Measurements from ENCODE around the gene CD33.
"Not testable (repeated sequence)": the region's sequence is repeated elsewhere in the genome, so short reads cannot be mapped to it uniquely, and the experiment has no call there.

The CD33 gene

DNA sequence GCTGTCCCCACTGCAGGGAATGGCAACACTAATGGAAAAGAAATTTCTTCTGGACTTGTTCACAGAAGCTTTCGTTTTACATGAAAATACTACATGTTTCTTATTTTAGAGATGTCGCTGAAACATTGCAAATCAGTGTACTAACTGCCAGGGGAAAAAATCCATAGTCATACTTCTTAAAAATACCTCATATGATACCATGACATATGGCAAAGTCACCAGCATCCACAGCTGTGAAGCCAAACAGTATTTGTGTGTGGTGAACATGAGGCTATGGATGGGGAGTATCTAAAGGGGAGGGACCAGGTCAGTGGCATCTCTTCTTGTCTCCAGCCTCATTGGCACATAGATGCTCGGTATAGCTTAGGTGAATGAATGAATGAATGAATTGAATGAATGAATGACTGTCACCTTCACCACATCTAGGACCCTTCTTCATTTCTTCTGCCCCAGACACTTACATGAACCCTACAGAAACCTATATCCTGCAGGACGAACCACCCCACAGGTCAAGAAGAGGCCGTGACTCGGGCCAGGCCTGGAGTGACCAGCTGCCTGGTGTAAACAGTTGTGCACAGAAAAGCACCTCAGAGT, 14.6 kb upstream of the CD33 start:
- DNase-seq (ENCODE audit: low read depth in 1 of 2, low spot score in 1 of 2), result no peak

DNA sequence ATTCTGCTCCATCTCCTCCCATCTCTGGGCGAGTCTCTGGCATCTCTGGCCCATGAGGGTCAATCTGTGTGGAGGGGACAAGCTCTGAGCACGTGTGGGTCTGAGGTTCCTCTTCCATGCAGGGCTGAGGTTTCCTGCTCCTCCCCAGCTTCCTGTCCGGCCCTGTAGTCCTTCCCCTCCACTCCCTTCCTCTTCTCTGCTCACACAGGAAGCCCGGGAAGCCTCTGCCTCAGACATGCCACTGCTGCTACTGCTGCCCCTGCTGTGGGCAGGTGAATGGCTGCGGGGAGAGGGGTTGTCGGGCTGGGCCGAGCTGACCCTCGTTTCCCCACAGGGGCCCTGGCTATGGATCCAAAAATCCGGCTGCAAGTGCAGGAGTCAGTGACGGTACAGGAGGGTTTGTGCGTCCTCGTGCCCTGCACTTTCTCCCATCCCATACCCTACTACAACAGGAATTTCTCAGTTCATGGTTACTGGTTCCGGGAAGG, 14.0 kb upstream of the CD33 start:
- DNase-seq (ENCODE audit: low read depth in 1 of 2, low spot score in 1 of 2), result not testable (repeated sequence)

GRCh38 chr19:51211833-51212232, 13.0 kb upstream of the CD33 start:
- DNase-seq (ENCODE audit: low read depth in 1 of 2, low spot score in 1 of 2), result no peak

DNA sequence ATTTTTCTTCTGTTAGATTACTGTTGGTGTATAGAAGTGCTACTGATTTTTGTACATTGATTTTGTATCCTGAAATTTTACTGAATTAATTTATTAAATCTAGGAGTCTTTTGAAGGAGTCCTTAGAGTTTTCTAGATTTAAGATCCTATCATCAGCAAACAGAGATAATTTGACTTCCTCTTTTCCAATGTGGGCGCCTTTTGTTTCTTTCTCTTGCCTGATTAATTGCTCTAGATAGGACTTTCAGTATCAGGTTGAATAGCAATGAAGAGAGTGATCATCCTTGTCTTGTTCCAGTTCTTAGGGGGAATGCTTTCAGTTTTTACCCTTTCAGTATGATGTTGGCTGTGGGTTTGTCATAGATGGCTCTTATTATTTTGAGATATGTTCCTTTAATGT, 5.6 kb upstream of the CD33 start:
- no peak for DNase-seq (ENCODE audit: low read depth in 1 of 2, low spot score in 1 of 2)

DNA sequence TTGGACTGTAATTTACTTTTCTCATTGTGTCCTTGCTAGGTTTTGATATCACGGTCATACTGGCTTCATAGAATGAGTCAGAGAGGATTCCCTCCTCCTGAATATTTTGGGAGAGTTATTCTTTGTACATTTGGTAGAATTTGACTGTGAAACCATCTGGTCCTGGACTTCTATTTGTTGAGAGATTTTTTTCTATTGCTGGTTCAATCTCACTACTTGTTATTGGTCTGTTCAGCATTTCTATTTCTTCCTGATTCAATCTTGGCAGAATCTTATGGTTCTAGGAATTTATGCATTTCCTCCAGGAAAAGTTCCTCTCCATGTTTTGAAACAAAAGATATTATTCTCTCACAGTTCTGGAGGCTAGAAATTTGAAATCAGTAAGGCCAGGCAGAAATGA, 4.9 kb upstream of the CD33 start:
- DNase-seq (ENCODE audit: low read depth in 1 of 2, low spot score in 1 of 2), result no peak

DNA sequence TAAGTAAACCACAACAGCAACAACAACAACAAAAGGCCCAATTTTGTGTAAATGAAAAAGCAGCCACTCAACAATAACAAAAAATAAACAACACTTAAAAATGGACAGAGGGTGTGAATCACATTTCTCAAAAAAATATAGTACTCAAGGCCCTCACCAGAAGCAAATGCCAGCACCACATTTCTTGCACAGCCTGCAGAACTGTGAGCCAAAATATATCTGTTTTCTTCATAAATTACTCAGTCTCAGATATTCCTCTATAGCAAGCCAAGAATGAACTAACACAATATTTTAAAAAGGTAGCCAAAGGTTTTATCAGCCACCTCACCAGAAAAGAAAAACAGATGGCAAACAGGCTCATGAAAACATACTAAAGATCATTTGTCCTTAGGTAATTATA, 3.9 kb upstream of the CD33 start:
- no peak for DNase-seq (ENCODE audit: low read depth in 1 of 2, low spot score in 1 of 2)

GRCh38 chr19:51224163-51224641, 678 bp upstream of the CD33 start:
- DNase-seq (ENCODE audit: low read depth in 1 of 2, low spot score in 1 of 2), result no peak

DNA sequence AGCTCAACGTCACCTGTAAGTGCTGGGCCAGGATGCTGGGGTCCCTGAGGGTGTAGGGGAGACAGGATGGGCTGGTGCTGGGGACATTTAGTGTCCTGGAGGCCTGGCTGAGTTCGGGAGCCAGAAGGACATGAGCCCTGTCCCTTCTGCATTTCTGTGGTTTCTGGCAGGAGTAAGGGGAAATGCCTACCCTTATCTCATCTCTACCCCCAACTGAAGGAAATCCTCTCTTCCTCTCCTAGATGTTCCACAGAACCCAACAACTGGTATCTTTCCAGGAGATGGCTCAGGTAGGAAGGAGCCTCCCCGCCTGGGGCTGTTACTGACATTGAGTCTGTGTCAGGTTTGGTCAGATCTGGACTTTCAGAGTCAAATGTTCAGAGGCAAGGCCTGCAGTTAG, 1.2 kb downstream of the CD33 start:
- DNase-seq (ENCODE audit: low read depth in 1 of 2, low spot score in 1 of 2), result no peak

DNA sequence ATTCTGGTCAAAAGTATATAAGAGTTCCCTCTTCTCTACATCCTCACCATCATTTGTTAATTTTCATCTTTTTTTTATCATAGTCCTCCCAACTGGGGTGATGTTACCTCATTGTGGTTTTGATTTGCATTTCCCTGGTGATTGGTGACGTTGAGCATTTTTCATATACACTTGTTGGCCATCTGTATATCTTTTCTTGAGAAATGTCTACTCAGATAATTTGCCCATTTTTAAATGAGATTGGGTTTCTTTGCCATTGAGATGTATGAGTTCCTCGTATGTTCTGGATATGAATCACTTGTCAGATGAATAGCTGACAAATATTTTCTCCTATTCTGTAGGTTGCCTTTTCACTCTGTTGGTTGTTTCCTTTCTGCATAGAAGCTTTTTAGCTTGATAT, 2.4 kb downstream of the CD33 start:
- DNase-seq (ENCODE audit: low read depth in 1 of 2, low spot score in 1 of 2), result no peak

GRCh38 chr19:51227966-51228365, 3.1 kb downstream of the CD33 start:
- no peak for DNase-seq (ENCODE audit: low read depth in 1 of 2, low spot score in 1 of 2)

DNA sequence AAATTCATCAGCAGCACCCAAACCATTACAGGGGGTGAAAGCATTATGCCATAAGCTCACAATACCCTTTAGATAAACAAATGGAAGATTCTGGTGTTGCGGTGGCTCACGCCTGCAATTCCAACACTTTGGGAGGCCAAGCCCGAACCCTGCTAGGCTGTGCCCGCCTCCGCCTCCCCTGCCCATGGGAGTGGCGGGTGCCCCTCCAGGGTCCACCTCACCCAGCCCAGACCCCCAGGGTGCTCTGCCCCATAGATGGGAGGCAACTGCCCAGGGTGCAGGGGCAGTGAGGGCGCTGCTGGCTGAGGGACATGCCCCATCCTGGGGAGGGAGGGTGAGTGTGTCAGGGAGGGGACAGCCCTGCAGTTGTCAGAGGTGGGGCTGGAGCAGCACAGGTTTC, 16.0 kb downstream of the CD33 start:
- DNase-seq (ENCODE audit: low read depth in 1 of 2, low spot score in 1 of 2), result no peak

GRCh38 chr19:51242881-51243630, 18.2 kb downstream of the CD33 start:
- DNase-seq (ENCODE audit: low read depth in 1 of 2, low spot score in 1 of 2), result no peak

DNA sequence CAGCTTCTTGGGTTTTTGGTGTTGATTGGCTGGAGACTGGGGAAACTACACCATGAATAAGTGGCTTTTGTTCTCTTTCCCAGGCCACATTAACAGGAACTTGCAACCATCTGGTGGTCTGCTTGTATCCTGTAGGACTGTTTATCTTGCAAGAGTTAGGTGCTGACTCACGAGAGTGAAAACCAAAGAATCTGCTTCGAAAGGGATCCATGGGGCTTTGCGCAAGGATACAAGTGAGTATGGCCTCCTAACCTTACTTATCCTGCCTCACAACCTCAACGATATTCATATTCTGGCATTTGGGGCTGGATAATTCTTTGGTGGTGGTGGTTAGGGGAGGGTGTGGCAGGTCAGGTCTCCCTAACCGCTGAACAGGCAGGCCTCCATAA, 21.3 kb downstream of the CD33 start:
- DNase-seq (ENCODE audit: low read depth in 1 of 2, low spot score in 1 of 2), result no peak

DNA sequence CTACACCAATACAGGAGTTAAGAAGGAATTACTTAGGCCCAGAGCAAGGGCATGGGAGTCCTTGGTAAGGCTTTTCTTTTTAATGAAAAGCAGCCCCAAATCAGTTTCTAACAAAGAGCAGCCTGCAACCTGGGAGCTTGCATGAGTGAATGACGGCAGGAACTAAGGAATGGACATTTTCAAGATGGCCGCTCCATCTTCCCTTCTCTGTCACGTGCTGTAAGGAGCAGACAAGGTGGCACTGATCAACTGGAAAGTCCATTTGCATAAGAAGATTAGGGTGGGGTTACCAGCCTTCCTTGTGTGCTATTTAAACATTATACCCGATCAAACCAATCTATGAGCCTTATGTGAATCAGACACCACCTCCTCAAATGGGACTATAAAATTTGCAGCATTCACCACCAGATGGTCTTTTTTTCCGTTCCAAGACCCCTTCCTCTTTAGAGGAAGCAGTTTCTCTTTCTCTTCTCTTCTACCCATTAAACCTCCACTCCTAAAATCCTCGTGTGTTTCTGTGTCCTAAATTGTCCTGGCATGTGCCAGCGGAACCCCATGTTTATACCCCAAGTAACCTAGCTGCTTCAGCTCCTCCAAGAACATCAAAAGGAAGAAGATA, 23.2 kb downstream of the CD33 start:
- DNase-seq (ENCODE audit: low read depth in 1 of 2, low spot score in 1 of 2), result no peak

GRCh38 chr19:51250786-51251467, 26.0 kb downstream of the CD33 start, which contains the start of gene SIGLECL1:
SIGLECL1 (plus strand) TSS chr19:51251080; CDS start chr19:51264073, 12,993 bp downstream.
- DNase-seq (ENCODE audit: low read depth in 1 of 2, low spot score in 1 of 2), result no peak

DNA sequence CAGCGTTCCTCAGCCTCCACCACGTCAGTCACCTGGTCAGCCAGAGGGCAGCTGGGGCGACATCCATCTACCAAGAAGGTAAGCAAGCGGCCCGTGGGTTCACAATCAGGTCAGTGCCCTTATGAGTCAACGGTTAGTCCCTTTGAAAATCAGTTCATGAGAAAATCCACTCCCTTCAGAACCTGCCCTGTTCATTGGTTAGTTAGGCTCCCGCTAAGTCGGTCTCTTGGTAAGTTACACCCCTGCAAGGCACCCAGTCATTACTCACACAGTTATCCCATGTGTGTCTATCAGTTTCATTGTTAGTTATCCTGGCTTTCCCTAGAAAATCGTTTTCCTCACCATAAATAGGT, 26.6 kb downstream of the CD33 start:
- no peak for DNase-seq (ENCODE audit: low read depth in 1 of 2, low spot score in 1 of 2)

DNA sequence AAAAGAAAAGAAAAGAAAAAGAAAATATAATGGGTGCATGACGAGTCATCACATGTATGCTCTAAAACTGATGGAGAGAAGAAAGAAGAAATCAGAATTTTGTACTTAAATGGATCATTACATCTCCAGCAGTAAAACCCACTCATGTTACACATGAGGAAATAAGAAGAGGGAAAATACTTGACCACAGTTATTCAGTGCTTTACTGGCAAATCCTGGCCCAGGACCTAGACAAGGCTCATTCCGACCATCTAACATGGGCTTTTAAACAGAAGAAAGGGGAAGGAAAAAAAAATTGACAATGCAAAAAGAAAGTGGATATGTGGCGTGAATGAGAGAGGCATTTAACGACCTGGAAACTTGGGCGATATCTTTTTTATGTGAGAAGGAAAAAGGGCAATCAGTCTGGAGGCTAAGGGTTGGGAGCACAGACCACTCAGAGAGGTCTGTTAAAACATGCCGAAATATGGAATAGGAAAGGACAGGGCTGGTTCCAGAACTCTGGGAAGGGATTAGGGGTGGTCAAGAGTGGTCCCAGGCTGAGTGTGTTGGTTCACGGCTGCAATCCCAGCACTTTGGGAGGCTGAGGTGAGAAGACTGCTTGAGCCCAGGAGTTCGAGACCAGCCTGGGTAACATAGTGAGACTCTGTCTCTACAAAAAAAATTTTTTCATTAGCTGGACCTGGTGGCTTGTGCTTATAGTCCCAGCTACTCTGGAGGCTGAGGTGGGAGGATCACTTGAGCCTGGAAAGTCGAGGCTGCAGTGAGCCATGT, 27.6 kb downstream of the CD33 start:
- DNase-seq (ENCODE audit: low read depth in 1 of 2, low spot score in 1 of 2), result no peak

GRCh38 chr19:51253088-51253806, 28.4 kb downstream of the CD33 start:
- DNase-seq (ENCODE audit: low read depth in 1 of 2, low spot score in 1 of 2), result no peak

DNA sequence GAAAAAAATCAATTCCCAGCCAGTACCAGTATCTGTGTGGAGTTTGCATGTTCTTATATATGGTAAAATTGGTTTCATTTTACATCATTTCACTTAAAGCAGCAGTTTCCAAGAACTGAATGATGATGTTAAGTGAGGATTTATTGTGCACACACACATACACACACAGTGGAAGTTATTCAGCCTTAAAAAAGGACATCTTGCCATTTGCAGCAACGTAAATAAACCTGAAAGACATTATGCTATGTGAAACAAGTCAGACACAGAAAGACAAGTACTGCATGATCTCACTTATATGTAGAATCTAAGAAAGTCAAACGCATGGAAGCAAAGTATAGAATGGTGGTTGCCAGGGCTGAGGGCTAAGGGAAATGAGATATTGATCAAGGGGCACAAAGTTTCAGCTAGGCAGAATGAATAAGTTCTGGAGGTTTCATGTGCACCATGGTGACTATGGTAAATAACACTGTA, 31.3 kb downstream of the CD33 start:
- DNase-seq (ENCODE audit: low read depth in 1 of 2, low spot score in 1 of 2), result no peak

DNA sequence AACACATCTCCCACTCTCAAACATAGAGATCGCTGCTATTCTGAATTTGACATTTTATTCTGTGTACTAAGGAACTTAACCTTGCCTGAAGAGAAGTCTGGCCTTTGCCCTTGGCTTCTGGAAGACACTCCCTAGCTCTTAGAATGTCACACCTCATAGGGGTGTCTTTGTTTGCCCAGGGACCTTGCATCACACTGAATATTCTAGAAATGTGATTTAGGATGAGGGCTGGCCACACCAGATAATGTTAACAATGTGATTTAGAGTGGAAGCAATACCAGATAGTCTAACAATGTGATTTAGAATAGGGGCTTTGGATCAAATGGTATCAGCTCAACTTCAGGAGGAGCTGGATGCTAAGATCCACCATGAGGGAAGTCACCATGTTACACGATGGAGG, 32.6 kb downstream of the CD33 start:
- no peak for DNase-seq (ENCODE audit: low read depth in 1 of 2, low spot score in 1 of 2)

All from activated T-helper 1 cell treated with anti-CD3 and anti-CD28 coated beads, Interleukin-2, amount 50 U/mL, for 16 hours (primary cell).